ENCODE data around the gene PPP2R5B.
"Not testable (repeated sequence)": the region's sequence is repeated elsewhere in the genome, so short reads cannot be mapped to it uniquely, and the experiment has no call there.

The PPP2R5B gene

DNA sequence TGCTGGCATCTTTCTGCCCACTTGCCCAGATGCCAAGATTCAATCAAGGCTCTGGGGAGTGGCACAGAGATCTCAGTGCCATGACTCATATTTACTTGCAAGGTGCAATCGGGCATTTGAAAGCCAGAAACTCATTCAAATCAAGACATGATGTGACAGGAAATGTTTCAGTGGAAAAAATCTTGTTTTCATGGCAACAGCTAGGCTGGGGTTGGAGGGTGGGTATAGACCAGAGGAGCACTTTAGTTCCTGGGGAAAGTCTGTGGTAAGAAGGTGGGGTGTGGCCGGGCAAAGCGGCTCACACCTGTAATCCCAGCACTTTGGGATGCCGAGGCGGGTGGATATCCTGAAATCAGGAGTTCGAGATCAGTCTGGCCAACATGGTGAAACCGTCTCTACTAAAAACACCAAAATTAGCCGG, 46.3 kb downstream of the PPP2R5B start:
- TF ChIP-seq CTCF (IDR thresholded peaks at IDR 0.05; ENCODE audit: low read depth, low read length, missing control alignments): no peak
- no peak overlapping the region for H3K4me3 ChIP-seq (ENCODE audit: low read depth, low read length)
- no peak for DNase-seq (ENCODE audit: low read depth)

GRCh38 chr11:64971421-64972233, 47.1 kb downstream of the PPP2R5B start, which contains the start of gene MAJIN:
TSS of gene MAJIN (minus strand) at chr11:64972108. CDS start at chr11:64959405, 12,703 bp downstream.
- no peak within 1 kb of the TSS for H3K4me3 ChIP-seq (ENCODE audit: low read depth, low read length)
- DNase-seq (ENCODE audit: low read depth): no peak
- TF ChIP-seq CTCF (IDR thresholded peaks at IDR 0.05; ENCODE audit: low read depth, low read length, missing control alignments): no peak

DNA sequence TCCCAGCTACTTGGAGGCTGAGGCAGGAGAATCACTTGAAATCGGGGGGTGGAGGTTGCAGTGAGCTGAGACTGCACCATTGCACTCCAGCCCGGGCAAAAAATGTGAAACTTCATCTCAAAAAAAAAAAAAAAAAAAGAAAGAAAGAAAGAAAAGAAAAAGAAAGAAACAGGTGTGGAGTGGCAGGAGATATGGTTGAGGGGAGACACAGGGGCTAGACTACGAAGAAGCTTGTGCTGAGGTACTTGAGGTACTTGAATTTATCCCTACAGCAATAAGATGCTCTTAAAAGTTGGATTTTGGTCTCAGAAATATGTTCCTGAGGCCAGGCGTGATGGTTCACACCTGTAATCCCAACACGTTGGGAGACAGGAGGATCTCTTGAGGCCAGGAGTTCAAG, 49.6 kb downstream of the PPP2R5B start:
- H3K4me3 ChIP-seq (ENCODE audit: low read depth, low read length): no peak overlapping the region
- DNase-seq (ENCODE audit: low read depth): no peak
- TF ChIP-seq CTCF (IDR thresholded peaks at IDR 0.05; ENCODE audit: low read depth, low read length, missing control alignments): no peak

GRCh38 chr11:64976651-64977050, 52.2 kb downstream of the PPP2R5B start:
- no peak overlapping the region for H3K4me3 ChIP-seq (ENCODE audit: low read depth, low read length)
- DNase-seq (ENCODE audit: low read depth): no peak
- no peak for TF ChIP-seq CTCF (IDR thresholded peaks at IDR 0.05; ENCODE audit: low read depth, low read length, missing control alignments)

DNA sequence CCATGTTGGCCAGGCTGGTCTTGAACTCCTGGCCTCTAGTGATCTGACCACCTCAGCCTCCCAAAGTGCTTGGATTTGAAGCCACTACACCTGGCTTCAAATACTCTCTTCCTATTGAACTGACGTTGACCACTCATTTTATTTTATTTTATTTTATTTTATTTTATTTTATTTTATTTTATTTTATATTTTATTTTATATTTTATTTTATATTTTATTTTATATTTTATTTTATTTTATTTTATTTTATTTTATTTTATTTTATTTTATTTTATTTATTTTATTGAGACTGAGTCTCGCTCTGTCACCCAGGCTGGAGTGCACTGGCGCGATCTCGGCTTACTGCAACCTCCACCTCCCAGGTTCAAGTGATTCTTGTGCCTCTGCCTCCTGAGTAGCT, 58.9 kb downstream of the PPP2R5B start:
- not testable (repeated sequence) for DNase-seq (ENCODE audit: low read depth)

More for the DNA sequence above, 58.9 kb downstream of the PPP2R5B start:
- not testable (repeated sequence) for H3K4me3 ChIP-seq (ENCODE audit: low read depth, low read length)
